ENCODE measurements around the gene OTX2. TPM values are rescaled to one million over a fixed set of nuclear protein-coding genes. Genes with fewer than 3 reads are reported as not detected.

The OTX2 gene
- not detected in 2 replicates for total RNA-seq (2014; rRNA removed; shearing (Covaris generic))
- not detected in 2 replicates for polyA plus RNA-seq (2015; cell fraction: cytosol; rRNA removed)
- polyA plus RNA-seq (2015; cell fraction: nucleus; rRNA removed), result not detected in 2 replicates

GRCh38 chr14:56810147-56810719, at the start of gene OTX2:
TSS of gene OTX2 (minus strand) at chr14:56810479. CDS start at chr14:56805456, 5,023 bp downstream.
- no peak for DNase-seq (ENCODE audit: low read depth, low spot score)
- in situ Hi-C loops (cut with HindIII; ENCODE audit: low pct_unique_long_range_greater_than_20kb, low sequenced_read_pairs), result no loop called here

- in situ Hi-C loops (cut with HindIII; ENCODE audit: low pct_unique_long_range_greater_than_20kb, low sequenced_read_pairs), result no loop called here
- DNase-seq (ENCODE audit: low read depth, low spot score), result no peak
Observed at GRCh38 chr14:56858422-56858821, 48.1 kb upstream of the OTX2 start.

DNA sequence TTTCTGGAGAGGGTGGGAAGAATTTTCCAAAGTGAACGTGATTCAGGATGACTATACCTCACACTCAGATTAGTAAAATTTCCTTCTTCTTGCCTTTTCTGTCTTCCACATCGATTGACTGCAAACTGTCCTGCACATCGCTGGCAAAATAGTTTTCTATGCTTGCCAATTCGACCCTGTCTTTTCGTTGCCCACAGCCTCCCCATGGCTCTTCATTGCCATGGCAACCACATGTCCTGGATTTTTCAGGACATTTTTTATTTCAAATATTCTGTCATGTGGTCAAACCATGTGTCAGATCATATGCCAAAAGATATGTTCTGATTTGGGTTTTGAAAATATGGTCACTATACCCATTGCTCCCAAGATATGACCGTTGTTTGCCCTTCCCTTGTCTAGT, 46.9 kb upstream of the OTX2 start:
- DNase-seq (ENCODE audit: low read depth, low spot score), result no peak

GRCh38 chr14:56855891-56856461, 45.7 kb upstream of the OTX2 start:
- in situ Hi-C loops (cut with HindIII; ENCODE audit: low pct_unique_long_range_greater_than_20kb, low sequenced_read_pairs), result no loop called here
- DNase-seq (ENCODE audit: low read depth, low spot score), result no peak

More for the DNA sequence above, 46.9 kb upstream of the OTX2 start:
- in situ Hi-C loops (cut with HindIII; ENCODE audit: low pct_unique_long_range_greater_than_20kb, low sequenced_read_pairs), result no loop called here

DNA sequence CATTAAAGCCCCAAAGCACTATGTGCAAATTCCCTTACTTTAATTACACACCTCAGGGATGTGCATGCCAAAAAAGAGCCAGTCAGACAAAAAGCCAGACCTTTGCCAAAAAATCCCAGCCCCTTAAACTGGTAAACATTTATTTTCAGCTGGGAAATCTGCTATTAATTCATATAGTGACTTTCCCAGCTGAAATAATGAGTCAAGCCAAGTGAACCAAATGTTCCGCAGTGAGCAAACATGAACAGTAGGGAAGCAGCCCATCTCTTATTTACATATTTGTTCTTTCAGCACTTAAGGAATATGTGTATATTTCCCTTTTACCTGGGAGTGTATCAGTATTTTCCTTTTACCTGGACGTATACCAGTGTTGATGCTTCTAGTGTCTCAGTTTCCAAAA, 44.0 kb upstream of the OTX2 start:
- in situ Hi-C loops (cut with HindIII; ENCODE audit: low pct_unique_long_range_greater_than_20kb, low sequenced_read_pairs), result no loop called here

DNA sequence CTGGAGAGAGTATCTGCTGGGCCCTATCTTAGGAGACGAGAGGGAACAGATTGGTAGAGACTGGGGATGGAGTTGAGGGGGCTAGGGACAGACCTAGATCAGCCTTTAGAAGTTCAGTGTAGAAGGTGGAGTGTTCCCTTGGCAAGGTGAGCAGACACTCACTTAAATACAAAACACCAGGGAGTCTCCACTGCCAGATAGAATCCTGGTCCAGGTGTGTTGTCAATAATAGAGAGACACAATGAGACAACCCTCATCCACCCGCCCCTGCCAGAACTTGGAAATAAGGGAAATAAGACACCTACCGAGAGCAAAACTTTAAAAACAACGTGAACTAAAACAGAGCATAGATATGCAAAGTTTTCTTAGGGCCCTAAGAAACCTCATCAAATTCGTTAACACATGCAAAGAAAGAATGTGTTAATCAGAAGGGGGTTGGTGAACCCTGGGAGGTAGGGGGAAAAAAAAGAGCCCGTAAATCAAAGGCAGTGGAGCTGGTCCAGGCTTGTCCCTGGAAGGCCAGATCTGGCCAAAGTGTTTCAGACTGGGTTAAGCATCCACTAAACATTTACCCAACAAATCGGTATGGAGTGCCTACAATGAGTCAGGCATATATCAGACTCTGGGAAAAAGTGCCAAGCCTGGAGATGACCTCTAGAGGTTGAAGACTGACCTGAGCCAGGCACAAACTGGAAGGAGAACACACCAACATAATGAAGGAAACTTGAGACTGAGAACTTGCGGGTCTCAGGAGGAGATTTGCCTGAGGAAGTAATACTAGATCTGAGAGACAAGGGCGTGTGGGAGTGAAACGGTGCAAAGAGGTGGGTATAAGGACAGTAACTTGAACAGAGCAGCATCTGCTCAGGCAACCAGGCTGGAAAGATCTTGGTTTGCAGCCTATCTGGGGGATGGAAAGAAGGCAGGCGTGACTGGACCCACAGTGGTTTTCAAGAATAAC, 37.0 kb upstream of the OTX2 start:
- in situ Hi-C loops (cut with HindIII; ENCODE audit: low pct_unique_long_range_greater_than_20kb, low sequenced_read_pairs), result no loop called here

More for the DNA sequence above, 44.0 kb upstream of the OTX2 start:
- no peak for DNase-seq (ENCODE audit: low read depth, low spot score)

DNA sequence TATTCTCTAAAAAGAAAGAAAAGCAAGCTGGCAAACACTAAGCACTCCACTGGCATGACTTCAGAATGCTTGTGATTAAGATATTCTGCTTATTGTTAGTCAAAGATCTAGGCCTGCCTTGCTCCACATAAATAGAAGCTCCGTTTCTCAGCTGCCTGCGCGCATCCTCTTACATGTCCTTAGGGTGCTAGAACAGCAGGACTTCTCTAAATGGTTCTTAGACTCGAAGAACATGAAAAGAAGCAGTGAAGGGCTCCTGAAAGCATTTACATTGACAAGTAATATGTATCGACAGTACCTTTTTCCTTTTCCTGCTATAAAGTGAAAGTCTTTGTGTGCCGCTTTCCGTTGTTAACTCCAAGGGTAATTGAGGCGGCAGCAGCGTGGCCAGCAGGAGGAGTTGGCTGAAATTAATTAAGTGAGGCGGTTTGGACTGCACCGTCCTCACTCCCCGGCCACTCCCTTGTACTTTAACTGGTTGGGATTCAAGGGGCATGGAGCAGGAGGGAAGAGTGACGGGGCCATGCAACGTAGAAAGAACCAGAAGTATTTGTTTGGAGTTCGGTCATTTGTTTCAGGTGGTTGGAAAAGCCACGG, 34.2 kb upstream of the OTX2 start:
- in situ Hi-C loops (cut with HindIII; ENCODE audit: low pct_unique_long_range_greater_than_20kb, low sequenced_read_pairs), result no loop called here
- DNase-seq (ENCODE audit: low read depth, low spot score), result no peak

More for the DNA sequence above, 37.0 kb upstream of the OTX2 start:
- DNase-seq (ENCODE audit: low read depth, low spot score), result no peak

GRCh38 chr14:56841611-56842010, 31.3 kb upstream of the OTX2 start:
- DNase-seq (ENCODE audit: low read depth, low spot score), result no peak
- in situ Hi-C loops (cut with HindIII; ENCODE audit: low pct_unique_long_range_greater_than_20kb, low sequenced_read_pairs), result no loop called here

DNA sequence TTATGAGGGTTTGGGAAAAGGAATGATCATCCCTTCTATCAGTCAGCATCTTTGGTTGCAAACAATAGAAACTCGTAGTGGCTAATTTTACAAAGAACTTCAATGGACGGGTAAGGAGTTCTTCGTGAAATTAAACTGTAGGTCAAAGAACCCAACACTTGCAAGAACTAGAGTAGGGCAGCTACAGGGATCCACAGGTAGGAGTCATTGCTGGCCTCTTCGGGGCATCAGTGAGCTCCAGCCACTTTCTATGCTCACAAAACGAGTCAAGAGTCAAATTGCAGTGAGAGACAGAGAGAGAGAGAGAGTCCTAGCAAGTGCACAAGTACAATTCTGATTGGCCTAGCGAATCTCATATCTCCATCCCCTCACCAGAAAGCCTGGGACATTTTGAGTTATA, 29.9 kb upstream of the OTX2 start:
- no peak for DNase-seq (ENCODE audit: low read depth, low spot score)
- in situ Hi-C loops (cut with HindIII; ENCODE audit: low pct_unique_long_range_greater_than_20kb, low sequenced_read_pairs), result no loop called here

- in situ Hi-C loops (cut with HindIII; ENCODE audit: low pct_unique_long_range_greater_than_20kb, low sequenced_read_pairs), result no loop called here
- no peak for DNase-seq (ENCODE audit: low read depth, low spot score)
Observed at GRCh38 chr14:56829151-56829550, 18.9 kb upstream of the OTX2 start.

DNA sequence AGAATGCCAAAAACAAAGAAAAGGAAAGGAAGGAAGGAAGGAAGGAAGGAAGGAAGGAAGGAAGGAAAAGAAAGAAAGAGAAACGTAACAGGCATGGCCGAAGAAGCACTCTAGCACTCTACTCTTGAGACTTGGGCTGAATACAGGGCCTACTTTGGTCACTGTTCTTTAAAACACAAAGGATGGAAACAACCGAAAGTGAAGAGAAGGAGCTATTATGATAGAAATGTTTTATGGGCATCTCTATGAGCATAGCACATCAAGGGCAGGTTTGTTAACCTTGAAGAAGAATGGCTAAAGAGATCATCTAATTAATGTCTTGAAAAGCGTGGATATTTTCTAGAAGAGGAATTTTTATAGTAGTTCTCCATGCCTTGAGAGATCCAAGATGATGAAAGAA, 15.9 kb upstream of the OTX2 start:
- in situ Hi-C loops (cut with HindIII; ENCODE audit: low pct_unique_long_range_greater_than_20kb, low sequenced_read_pairs), result no loop called here

GRCh38 chr14:56821805-56822610, 11.7 kb upstream of the OTX2 start:
- DNase-seq (ENCODE audit: low read depth, low spot score), result no peak
- in situ Hi-C loops (cut with HindIII; ENCODE audit: low pct_unique_long_range_greater_than_20kb, low sequenced_read_pairs), result no loop called here

More for the DNA sequence above, 15.9 kb upstream of the OTX2 start:
- no peak for DNase-seq (ENCODE audit: low read depth, low spot score)

GRCh38 chr14:56821177-56821576, 10.9 kb upstream of the OTX2 start:
- in situ Hi-C loops (cut with HindIII; ENCODE audit: low pct_unique_long_range_greater_than_20kb, low sequenced_read_pairs), result no loop called here
- DNase-seq (ENCODE audit: low read depth, low spot score), result no peak

DNA sequence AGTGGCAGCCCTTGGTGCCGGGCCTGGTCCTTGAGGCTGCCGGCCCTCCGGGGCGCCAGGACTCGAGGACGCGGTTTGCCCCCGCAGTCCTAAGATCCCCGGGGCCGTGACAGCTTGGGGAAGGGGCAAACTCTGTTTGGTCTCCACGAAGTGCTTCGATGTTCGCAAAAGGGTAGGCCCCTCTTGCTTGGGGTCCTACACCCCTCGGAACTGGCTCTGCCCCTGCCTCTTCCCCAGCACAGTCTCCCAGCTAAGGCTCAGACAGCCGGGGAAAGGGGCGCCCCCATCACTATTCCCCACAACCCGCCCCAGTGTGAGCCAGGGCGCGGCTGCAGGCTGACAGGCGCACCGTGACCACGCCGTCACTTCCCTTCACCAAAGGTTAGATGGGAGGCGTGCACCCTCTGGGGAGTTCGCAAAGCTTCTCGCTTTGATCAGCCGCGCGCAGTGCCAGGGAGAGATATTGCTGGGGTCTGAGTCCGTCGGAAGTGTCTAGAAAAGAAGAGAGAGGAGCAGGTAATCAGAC, 7.2 kb upstream of the OTX2 start:
- in situ Hi-C loops (cut with HindIII; ENCODE audit: low pct_unique_long_range_greater_than_20kb, low sequenced_read_pairs), result no loop called here
- DNase-seq (ENCODE audit: low read depth, low spot score), result no peak

DNA sequence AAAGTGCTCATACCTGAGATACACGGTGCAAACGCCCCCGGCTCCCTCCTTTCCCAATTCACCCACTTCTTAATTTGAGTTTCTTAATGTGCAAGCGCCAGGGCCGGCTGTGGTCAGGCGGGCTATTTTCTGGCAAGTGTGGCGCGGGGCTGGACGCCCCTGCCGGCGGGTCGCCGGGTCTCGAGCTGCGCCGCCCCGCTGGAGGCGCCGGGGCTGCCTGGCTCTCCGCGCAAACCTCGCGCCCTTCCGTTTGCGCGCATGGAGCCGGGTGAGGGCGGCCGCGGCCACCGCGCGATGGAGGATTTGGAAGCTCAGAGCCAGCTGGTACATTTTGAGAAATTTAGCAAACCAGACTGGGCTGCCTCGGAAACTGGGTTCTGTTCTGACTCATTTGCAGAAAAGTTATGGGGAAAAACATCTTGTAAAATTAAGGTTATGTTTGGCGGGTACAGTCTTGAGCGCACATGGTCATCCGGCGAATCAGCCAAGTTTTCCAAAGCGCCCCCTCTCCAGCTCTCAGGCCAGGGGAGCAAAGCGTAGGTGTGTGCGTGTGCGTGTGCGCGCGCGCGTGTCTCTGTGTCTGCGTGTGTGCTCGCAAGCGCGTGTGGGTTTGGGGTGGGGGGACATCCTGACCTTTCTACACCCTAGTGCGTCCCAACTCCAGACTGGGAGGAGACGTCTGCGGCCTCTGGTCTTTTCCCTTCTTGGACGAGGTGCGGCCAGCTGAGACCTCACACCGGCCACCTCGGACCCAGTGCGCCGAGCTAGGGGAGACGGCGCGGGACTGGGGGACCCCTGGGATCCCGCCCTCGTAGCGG, 6.5 kb upstream of the OTX2 start:
- DNase-seq (ENCODE audit: low read depth, low spot score), result no peak
- in situ Hi-C loops (cut with HindIII; ENCODE audit: low pct_unique_long_range_greater_than_20kb, low sequenced_read_pairs), result no loop called here

DNA sequence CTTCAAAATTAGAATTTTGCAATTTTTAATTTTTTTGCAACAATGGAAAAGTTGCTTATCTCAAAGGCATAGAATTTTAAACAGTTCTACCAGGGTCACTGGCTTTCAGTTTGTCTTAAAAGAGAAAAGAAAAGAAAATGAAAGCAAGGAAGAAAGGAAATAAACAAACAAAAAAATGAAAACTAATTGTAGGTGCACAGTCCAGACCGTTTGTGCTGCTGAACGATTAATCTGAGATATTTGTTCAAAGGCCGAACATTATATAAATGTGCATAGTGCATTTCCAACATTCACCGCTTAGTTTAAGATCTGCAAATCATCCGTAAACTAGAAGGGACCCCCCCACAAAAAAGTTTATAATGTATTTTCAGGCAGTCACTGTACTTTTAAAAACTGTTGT, 5.5 kb upstream of the OTX2 start:
- in situ Hi-C loops (cut with HindIII; ENCODE audit: low pct_unique_long_range_greater_than_20kb, low sequenced_read_pairs), result no loop called here
- DNase-seq (ENCODE audit: low read depth, low spot score), result no peak

Data from SK-MEL-5 (cell line).